NT2/D1 (cell line): ENCODE data around the gene ELF1.
"Not testable (repeated sequence)": the region's sequence is repeated elsewhere in the genome, so short reads cannot be mapped to it uniquely, and the experiment has no call there.

Experiments
- SUZ12 ChIP-seq: IDR thresholded peaks from 2 replicates; pipeline ENCODE4 v1.6.1; 2011; ENCODE audit not compliant: insufficient read length, insufficient read depth; ENCODE audit errors: extremely low read depth
- YY1 ChIP-seq: IDR thresholded peaks from 2 replicates; pipeline ENCODE4 v1.6.1; 2011; ENCODE audit not compliant: insufficient read length, insufficient read depth
- ZNF274 ChIP-seq: IDR thresholded peaks from 2 replicates; pipeline ENCODE4 v1.6.1; 2011; ENCODE audit warnings: mild to moderate bottlenecking, low read depth, low read length

DNA sequence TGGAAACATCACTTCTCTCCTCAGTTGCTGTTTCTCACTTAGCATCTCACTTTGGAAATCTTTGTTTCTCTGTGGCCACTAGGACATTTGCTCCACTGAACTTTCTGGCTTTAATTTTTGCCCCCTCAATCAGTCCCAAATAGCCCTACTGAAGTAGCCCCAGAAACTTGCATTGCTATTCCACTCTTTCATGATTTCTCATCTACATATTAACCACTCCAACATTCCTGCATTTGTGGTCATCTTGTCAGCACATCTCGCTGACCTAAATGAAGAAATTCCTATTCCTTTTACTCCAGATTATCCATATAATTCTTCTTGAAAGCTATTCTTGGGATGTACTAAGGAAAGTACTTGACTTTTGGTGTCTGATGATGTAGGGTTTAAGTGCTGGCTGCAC is 134.9 kb downstream of the ELF1 start:
- not testable (repeated sequence) for TF ChIP-seq SUZ12, YY1, ZNF274
